Mucosa of gallbladder (tissue), 1 donor: Measurements from ENCODE around the gene UTY. TPM values are rescaled to one million over a fixed set of nuclear protein-coding genes. Genes with fewer than 3 reads are reported as not detected.
"Not testable (repeated sequence)": the region's sequence is repeated elsewhere in the genome, so short reads cannot be mapped to it uniquely, and the experiment has no call there.

Experiments
- DNase-seq: peaks from one replicate; pipeline ENCODE4 v3.0.0-alpha.2; 2020; ENCODE audit warnings: low spot score
- total RNA-seq: library from RNA; stranded (reverse); gene quantifications from one replicate; pipeline ENCODE4 v1.2.1, GENCODE V29; 2021
- donor health status: DM: no; HTN: no; CAD: no.

Gene UTY
- total RNA-seq, 1 donor from 2014 or later: 0.20 TPM

DNA sequence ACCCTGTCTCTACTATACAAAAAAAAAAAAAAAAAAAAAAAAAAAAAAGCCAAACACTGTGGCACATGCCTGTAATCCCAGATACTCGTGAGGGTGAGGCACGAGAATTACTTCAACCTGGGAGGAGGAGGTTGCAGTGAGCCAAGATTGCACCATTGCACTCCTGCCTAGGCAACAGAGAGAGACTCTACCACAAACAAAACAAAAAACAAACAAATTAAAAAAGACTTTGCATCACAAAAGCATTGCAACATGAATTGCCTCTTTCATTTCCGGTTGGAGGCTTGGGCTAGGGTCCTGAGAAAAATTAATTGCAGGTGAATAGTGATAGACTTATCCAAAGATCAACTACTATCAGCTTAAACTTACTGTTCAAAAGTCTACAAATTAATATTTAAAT, 180.4 kb downstream of the UTY start:
- no peak for DNase-seq

DNA sequence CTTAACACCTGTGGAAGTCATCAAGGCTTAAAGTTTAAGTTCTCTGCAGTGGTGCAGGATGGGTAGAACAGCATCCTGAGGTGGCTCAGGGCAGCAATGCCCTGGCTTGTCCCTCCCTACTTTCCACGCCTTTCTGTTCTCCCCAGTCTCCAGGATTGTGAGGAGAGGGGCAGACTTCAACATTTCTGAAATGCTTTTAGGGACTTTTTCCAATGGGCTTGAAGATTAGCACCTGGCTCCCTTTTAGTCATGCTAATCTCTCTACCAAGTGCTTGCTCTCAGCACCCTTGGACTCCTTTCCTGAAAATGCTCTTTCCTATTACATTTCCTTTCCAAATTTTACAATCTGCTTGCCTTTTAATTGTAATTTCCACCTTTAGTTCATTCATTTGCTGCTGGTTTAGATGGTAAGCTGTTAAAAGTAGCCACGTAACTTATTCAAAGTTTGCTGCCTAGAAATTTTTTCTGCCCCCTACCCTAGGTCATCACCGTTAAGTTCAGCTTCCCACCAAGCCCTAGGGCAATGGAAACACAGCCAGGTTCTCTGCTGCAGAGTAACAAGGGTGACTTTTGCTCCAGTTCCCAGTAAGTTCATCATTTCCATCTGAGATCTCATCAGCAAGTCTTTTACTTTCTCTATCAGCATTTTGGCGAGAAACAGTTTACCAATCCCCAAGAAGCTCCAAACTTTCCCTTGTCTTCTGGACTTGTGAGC, 183.5 kb downstream of the UTY start:
- DNase-seq: no peak

DNA sequence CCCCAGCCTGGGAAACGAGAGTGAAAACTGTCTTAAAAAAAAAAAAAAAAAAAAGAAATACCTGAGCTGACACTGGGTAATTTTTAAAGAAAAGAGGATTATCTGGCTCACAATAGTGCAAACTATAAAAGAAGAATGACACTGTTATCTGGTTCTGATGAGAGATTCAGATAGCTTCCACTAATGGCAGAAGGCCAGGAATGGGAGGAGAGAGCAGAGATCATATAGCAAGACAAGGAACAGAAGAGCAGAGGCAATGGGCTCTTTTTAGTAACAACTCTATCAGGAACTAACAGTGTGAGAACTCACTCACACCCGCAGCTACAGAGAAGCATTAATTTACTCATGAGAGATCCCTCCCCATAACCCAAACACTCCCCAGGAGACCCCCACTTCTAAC, 184.8 kb downstream of the UTY start:
- no peak for DNase-seq

DNA sequence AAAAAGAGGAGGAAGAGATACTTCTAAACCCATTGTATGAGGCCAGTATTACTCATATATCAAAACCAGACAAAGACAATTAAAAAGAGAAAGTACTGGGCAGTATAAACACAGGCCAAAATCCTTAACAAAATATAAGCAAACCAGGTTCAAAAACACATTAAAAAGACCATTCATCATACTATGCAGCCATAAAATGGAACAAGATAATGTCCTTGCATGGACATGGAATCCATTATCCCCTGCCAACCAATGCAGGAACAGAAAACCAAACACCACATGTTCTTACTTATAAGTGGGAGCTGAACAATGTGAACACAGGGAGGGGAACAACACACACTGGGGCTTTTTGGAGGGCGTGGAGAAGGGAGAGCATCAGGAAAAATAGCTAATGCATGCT, 188.6 kb downstream of the UTY start:
- DNase-seq: no peak

DNA sequence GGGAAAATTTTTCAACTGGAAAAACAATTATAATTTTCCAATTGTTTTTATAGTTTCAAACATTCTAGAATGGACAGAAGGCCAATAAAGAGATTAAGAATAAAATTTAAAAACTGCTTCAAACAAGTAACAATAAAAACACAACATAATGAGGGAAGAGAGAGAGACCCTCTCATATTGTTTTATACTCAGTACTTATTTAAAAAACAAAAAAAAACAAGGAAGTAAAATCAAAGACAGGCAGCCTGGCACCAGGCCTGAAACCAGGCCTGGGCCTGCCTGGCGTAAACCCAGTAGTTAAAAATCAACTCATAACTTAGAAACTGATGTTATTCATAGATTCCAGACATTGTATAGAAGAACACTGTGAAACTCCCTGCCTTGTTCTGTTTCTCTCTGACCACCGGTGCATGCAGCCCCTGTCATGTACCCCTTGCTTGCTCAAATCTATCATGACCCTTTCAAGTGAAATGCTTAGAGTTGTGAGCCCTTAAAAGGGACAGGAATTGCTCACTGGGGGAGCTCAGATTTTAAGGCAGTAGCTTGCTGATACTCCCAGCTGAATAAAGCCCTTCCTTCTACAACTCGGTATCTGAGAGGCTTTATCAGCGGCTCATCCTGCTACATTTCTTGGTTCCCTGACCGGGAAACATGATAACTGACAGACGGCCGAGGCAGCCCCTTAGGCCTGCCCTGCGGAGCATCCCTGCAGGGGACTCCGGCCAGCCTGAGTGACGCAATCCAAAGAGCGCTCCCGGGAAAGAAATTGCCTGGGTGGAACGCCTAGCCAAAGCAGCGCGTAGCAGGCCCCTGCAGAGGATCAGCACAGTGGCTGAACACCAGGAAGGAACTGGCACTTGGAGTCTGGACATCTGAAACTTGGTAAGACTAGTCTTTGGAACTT, 197.4 kb downstream of the UTY start:
- not testable (repeated sequence) for DNase-seq

DNA sequence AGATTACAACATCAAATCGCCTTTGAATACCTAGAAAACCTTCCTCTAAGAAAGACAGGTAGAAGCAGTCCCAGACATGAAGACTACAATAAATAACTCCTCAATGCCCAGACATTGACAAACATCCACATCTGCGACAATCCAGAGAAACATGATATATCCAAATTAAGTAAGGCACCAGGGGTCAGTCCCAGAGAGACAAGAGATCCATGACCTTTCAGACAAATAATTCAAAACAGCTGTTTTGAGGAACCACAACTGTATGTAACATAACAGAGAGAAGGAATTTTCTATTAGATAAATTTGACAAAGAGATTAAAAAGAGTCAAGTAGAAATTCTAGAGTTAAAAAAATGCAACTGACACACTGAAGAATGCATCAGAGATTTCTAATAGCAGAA, 200.3 kb downstream of the UTY start:
- no peak for DNase-seq

DNA sequence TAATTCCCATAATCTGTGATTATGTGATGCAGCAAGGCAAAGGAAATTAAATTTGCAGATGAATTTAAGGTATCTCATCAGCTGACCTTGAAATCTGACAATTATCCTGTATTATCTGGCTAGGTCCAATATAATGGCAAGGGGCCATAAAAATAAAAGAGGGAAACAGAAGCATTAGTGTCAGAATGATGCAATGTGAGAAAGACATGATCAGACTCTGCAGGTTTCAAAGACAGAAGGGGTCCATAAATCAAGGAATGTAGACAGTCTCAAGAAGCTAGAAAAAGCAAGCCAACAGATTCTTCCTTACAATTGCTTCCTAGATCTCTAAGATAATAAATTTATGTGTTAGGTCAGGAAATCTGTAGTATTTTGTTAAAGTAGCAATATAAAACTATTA, 208.1 kb downstream of the UTY start:
- DNase-seq: no peak

DNA sequence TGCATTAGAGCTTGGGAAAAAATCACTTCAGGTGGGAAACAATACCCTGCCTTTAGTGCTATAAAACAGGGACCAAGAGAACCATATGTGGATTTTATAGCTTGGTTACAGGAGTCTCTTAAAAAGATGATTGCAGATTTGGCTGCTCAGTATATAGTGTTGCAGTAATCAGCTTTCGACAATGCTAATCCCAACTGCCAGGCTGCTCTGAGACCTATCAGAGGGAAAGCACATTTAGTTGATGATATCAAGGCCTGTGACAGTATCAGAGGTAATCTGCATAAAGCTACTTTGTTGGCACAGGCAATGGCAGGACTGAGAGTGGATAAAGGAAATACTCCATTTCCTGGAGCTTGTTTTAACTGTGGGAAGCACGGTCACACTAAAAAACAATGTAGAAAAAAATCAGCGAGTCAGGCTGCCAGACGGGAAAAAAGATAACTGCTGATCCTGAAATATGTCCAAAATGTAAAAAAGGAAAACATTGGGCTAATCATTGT, 225.8 kb downstream of the UTY start:
- DNase-seq: not testable (repeated sequence)

DNA sequence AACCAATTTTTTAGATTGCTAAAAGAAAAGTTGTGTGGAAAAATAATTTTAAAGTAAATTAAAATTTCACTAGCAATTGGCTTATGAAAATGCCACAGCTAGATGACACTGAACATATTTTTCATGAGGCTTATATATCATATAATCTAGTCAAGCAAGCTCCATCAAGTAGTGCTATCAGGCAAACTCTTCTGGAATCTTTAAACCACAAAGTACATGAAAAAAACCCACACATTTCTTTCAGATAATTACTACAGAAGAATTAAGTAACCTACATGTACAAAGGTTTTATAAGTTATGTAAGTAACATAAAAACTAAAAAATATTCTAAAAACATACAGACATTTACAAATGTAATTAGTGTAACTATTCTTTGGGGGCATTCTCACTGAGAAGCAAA, 229.4 kb downstream of the UTY start:
- no peak for DNase-seq

DNA sequence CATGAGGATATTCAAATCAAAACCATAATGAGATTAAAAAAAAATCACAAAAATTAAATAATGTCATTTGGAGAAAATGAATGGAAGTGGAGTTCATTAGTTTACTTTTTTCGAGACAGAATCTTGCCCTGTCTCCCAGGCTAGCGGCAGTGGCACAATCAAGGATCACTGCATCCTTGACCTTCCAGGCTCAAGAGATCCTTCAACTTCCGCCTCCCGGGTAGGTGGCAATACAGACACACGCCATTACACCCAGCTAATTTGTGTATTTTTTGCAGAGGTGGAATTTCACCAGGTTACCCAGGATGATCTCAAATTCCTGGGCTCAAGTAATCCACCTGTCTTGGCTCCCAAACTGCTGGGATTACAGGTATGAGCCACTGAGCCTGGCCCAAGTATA, 236.1 kb downstream of the UTY start:
- no peak for DNase-seq

DNA sequence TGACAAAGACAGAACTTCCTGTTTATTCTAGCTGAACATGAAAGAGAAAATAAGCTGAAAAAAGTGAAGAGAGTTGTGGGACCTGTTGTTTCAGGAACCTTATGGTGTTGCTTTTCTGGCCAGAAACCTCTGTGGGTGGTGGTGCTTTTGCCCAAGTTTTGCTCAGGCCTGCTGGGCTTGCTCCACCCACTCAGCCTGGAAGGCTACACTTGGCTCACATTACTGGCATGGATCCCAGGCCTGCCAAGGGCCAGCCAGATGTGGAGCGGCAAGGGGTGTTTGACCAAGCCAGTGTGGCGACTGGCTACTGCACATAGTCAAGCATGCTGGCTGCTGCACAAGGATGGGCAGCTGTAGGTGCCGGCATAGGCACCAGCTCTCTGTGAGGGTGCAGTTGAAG, 245.9 kb downstream of the UTY start:
- no peak for DNase-seq

DNA sequence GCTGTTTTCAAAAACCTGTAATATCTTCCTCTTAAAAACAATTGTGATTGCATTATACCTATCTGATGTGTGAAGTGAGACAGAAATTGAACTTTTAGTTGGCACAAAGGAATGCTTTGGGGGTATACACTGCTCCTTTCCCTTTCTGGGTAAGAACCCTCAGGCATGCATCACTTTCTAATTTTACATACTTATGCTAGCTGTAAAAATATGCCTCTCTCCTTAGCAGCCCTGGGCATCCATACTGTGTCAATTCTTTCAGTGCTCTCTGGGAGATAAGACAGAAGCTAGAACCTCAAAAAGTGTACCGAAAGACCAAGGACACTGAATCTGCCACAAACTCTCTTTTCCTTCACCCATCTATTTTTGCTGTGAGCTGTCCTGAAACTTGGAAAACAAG, 246.7 kb downstream of the UTY start:
- DNase-seq: no peak

DNA sequence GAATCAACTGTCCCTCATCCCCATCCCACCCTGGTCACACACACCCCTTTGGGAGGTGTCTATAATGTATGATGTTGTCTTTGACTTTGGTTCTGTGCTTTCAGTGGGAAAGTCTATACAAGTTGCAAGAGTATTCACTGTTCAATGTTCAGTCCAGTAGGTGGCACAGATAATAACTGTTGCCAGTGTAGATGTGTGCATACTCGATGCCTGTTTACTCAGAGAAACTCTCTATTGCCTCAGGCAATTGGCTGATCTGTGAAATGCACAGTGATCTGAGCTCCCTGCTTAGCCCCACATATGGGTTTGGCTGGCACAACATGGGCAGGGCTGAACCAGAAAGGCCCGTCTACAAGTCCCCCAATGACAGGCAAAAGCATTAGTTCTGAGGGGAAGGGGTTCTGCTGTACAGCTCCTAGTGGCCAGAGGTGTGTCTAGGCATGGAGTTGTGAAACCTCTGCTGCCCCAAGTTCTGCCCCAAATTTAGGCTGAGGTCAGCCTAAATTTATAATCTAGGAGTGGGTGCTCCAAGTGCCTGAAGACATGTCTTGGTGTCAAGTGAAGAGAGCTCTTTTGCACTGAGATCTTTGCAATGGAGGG, 252.4 kb downstream of the UTY start:
- DNase-seq: no peak

DNA sequence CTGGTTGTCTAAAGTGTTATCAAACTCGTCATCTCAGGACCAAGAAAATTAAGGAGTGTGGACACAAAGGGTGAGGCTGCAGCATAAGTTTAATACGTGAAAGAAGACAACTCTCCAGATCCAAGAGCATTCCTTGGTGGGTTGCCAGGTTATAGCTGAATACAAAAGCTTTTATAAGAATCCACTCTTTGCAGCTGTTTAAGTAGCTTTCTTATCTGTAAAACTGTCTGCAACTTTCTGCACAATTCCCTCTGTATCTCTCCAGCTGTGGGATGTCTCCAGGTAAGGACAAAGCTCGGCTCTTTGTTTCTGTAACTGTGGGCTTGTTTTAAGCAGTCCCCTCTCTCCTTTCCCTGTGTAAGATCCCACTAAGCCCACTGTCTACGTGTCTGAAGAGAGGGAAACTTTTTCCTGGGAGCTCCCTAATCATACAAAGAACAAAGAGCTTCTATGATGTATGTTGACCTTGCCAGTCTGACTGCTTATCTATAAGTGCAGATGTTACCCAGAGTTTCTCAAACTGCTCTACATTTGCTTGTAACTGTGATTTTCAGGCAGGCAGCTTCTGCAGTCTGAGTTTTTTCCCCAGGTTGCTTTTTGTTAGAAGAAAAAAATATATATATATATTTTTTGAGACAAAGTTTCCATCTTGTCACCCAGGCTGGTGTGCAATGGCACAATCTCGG, 268.7 kb downstream of the UTY start:
- DNase-seq: no peak

DNA sequence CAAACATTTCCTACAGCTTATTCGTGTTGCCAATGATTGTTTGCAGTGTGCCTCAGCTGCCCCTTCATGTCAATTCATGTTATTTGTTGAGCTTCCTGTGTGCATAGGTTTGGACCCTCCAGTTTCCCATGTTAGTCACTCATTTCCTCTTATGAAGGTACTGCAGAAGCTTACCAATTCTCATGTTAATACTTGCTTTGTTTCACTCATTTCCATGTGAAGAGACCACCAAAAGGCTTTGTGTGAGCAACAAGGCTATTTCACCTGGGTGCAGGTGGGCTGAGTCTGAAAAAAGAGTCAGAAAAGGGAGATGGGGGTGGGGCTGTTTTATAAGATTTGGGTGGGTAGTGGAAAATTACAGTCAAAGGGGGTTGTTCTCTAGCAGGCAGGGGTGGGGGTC, 274.6 kb downstream of the UTY start:
- no peak for DNase-seq

Other genes with a start within 250 kb of the UTY start
- gene TMSB4Y, start 223.9 kb upstream of the UTY start, total RNA-seq: not detected